Measurements from ENCODE around the gene TNNI3K. TPM values are rescaled to one million over a fixed set of nuclear protein-coding genes. Genes with fewer than 3 reads are reported as not detected.

TNNI3K gene
- total RNA-seq, 1 experiment from 2014 or later, result 0.12 TPM

GRCh38 chr1:74314438-74314837, 79.3 kb downstream of the TNNI3K start:
- no peak for DNase-seq (ENCODE audit: low read depth)

DNA sequence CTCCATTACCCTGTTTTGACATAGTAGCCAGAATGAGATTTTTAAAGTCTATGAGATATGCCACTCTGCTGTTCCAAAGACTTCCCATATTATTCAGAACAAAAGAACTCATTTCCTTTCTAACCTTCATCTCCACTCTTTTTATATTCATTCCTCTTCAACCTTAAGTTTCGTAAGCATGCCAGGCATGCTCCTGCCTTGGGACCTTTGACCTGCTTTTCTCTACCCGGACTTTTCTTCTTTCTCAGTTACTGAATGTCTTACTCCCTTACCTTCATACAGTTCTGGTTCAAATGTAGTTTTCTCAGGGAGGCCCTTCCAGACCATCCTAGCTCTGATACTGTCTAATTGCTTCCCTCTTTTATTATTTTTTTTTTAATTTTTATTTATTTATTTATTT, 81.1 kb downstream of the TNNI3K start:
- DNase-seq (ENCODE audit: low read depth), result no peak

DNA sequence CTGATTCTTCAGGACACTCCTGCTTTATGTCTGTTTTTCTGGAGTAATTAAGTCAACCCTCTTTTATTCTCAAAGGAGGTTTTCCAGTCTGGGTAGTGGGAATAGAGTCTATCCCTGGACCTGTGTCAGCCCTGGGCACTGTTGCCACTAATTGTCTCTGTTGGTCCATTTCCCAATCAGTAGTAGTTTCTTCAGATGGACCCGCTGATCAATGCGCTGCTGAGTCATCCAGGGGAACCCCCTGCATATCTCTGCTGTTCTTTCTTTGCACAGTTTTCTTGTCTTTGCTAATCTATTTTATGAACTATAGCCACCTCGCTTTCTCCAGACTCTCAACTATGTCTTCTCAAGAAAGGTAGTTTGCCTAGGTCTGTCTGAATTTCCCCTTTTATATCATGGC, 82.5 kb downstream of the TNNI3K start:
- no peak for DNase-seq (ENCODE audit: low read depth)

GRCh38 chr1:74323937-74324473, 88.8 kb downstream of the TNNI3K start:
- no peak for DNase-seq (ENCODE audit: low read depth)

- DNase-seq (ENCODE audit: low read depth), result no peak
Measured at GRCh38 chr1:74324684-74325448, 89.7 kb downstream of the TNNI3K start.

- no peak for DNase-seq (ENCODE audit: low read depth)
Measured at GRCh38 chr1:74328851-74329250, 93.7 kb downstream of the TNNI3K start.

DNA sequence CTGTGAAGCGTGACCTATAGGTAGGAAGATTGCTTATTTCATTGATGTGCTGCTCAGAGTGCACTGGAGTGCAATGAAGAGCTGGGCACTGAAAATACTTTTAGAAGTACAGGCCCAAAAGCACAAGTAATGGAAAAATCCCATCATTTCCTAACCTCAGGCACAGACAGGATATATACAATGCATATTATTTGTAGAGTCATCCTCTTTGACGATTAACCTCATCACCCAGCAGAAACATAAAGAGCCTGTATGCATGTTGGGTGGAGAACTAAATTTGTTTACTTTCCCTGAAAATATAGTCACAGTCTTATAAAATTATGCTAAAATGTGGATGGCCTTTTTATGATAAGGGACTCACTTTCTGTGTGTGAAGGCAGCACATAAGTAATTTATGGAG, 98.1 kb downstream of the TNNI3K start:
- no peak for DNase-seq (ENCODE audit: low read depth)

- DNase-seq (ENCODE audit: low read depth), result no peak
Measured at GRCh38 chr1:74334147-74334546, 99.0 kb downstream of the TNNI3K start.

- DNase-seq (ENCODE audit: low read depth), result no peak
Measured at GRCh38 chr1:74340656-74341055, 105.5 kb downstream of the TNNI3K start.

GRCh38 chr1:74341702-74342339, 106.6 kb downstream of the TNNI3K start:
- DNase-seq (ENCODE audit: low read depth), result no peak

DNA sequence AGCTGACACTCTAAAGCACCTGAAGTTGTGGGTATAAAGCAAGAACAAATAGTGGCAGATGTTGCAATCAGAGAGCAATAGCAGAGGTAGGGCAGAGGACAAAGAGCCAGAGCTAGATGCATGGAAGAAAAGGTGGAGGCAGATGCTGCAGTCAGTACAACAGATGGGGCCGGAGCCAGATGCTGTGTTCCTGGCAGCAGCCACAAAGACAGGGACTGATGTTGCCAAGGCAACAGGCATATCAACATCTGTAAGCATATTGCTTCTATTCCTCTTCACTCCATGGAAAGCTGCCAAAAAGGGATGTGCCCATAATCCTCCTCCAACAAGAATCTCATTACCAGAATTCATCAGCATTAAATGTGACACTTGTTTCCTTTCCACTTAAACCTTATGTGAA, 108.0 kb downstream of the TNNI3K start:
- no peak for DNase-seq (ENCODE audit: low read depth)

DNA sequence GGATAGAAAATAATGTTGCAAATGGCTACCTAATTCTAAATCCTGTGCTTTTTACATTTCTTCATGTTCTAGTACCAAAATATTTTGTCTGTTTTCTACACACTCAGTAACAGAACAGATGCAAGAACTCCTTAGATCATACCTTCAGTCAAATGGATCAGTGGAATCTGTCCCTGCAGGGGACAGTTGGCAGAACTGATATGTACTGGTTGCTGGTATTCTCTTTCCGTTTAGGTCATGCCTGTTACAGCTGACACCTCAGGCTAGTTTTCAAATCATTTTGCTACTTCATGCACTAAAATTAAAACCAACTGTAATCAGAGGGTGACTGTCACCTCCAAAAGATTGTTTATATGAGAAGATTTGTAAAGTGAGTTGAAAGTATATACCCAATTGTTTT, 109.2 kb downstream of the TNNI3K start:
- DNase-seq (ENCODE audit: low read depth), result no peak

GRCh38 chr1:74356493-74356892, 121.3 kb downstream of the TNNI3K start:
- peak; percentile 41 for DNase-seq (ENCODE audit: low read depth)

DNA sequence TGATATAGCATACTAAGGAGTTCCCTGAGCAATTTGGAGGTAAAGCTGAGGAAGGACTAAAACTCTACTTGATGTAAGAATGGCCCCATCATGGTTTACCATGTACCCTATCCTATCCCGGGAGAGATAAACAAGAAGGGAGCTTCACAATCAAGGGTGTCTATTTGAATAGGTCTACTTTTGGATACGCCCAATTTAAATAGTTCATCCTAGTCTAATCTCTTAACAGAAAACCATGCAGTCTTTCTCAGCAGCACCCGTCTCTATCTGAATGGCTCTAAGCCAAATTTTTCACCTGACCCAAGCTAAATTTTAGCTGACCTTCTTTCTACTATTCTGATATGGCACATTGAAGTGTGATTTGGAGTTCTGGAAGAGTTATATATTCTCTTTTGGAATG, 122.0 kb downstream of the TNNI3K start:
- DNase-seq (ENCODE audit: low read depth), result no peak

GRCh38 chr1:74357756-74358155, 122.6 kb downstream of the TNNI3K start:
- no peak for DNase-seq (ENCODE audit: low read depth)

- no peak for DNase-seq (ENCODE audit: low read depth)
Measured at GRCh38 chr1:74362691-74363090, 127.5 kb downstream of the TNNI3K start.

- no peak for DNase-seq (ENCODE audit: low read depth)
Measured at GRCh38 chr1:74363220-74363619, 128.0 kb downstream of the TNNI3K start.

GRCh38 chr1:74367175-74367813, 132.1 kb downstream of the TNNI3K start:
- DNase-seq (ENCODE audit: low read depth), result no peak

- DNase-seq (ENCODE audit: low read depth), result no peak
Measured at GRCh38 chr1:74368335-74368734, 133.1 kb downstream of the TNNI3K start.

DNA sequence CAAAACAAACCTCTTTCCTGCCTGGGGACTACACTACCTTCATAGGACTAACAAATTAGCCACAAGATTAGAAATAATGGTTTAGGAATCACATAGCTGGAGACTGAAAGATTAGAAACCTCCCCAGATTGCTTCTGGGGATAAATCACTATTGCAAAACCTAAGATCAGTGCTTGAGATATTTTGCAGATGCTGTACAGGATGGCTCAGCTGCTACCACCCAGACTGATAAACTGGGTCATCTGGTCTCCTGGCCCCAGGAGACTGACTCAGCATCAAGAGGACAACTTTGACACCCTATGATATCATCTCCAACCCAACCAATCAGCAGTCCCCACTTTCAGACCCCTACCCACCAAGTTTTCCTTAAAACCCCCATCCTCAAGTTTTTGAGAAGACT, 140.2 kb downstream of the TNNI3K start:
- DNase-seq (ENCODE audit: low read depth), result no peak

DNA sequence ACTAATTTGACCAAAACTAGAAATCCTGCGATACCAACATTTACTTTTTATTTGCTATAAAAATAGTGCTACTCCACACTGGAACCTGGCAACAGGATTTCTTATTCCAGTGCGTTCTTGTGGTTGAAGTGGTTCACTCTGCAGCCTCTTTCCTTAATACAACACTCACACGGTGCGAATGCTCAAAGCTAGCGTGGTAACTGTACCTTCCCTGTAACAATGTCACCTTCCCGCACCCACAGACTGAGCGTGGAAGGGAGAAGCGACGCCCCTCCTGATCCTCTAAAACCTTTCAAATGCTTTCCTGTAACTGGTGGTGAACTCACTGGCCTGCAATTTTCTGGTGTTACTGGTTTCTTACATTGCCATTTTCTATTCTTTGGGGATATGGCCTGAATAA, 145.1 kb downstream of the TNNI3K start:
- DNase-seq (ENCODE audit: low read depth), result no peak

DNA sequence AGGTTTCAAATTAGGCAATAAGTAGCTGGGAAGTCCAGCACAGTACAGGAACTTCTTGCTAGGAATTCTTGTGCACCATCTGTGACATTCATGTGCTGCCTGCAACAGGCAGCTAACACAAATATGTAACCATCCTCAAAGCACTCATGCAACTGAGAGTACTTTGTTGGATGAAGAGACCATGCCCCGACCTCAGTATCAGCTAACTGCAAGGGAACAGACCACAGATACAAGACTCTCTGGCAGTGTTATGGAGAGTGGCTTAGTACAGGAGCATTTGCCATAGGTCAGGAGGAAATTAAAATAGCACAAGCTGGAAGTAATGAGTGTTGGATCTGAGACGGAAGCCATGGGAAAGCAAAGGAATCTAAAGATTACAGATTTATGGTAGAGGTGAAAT, 153.7 kb downstream of the TNNI3K start:
- DNase-seq (ENCODE audit: low read depth), result no peak

DNA sequence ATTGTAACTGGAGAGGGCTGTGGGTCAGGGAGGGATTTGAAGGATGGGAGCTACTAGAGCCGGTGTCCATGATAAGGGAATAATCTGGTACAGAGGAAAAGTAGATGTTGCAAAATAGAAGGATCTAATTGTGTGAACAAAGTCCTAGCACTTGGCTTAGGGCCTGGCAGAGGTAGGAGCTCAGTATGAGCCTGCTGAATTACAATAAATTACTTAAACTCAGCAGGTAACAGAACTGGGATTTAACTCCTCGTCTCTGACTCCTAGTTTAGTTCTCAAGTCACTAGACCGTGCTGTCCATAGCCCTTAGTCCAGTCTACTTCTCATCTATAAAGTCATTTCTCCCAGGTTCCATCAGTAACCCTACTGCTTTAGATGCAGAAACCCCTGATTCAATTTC, 157.0 kb downstream of the TNNI3K start:
- no peak for DNase-seq (ENCODE audit: low read depth)

Data from RPMI7951 (cell line).